HK-2 (cell line): ENCODE results near the gene NTHL1.
A peak's percentile ranks its signal among the peaks of the same experiment; 100 is the strongest.
"Not testable (repeated sequence)": the region's sequence is repeated elsewhere in the genome, so short reads cannot be mapped to it uniquely, and the experiment has no call there.

Experiments used
- DNase-seq: peaks from one replicate; pipeline ENCODE4 v3.0.0-alpha.2; 2018; ENCODE audit not compliant: unreplicated experiment

NTHL1 gene

GRCh38 chr16:2029350-2029749, 18.3 kb downstream of the NTHL1 start:
- no peak for DNase-seq

GRCh38 chr16:2028620-2029220, 18.9 kb downstream of the NTHL1 start:
- no peak for DNase-seq

GRCh38 chr16:2028146-2028545, 19.5 kb downstream of the NTHL1 start:
- no peak for DNase-seq

GRCh38 chr16:2027024-2028010, 20.3 kb downstream of the NTHL1 start:
- peak; percentile 35 for DNase-seq

GRCh38 chr16:2026461-2027023, 21.1 kb downstream of the NTHL1 start, which contains the start of gene NHERF2:
NHERF2 (plus strand) TSS chr16:2026902; CDS start chr16:2027006, 104 bp downstream.
- peak; percentile 34 for DNase-seq

GRCh38 chr16:2025878-2026460, 21.7 kb downstream of the NTHL1 start:
- no peak for DNase-seq

GRCh38 chr16:2025251-2025650, 22.4 kb downstream of the NTHL1 start:
- no peak for DNase-seq

- DNase-seq = no peak
These were observed 23.6 kb downstream of the NTHL1 start for GRCh38 chr16:2024032-2024420.

- DNase-seq = peak; percentile 91
These were observed 24.3 kb downstream of the NTHL1 start for GRCh38 chr16:2023092-2024031.

- peak; percentile 74 for DNase-seq
These were observed 24.9 kb downstream of the NTHL1 start for GRCh38 chr16:2022723-2023091.

- no peak for DNase-seq
These were observed 27.5 kb downstream of the NTHL1 start for GRCh38 chr16:2019921-2020831.

GRCh38 chr16:2019518-2019920, 28.1 kb downstream of the NTHL1 start, which contains the start of gene NPW:
NPW (plus strand) TSS chr16:2019785.
- no peak for DNase-seq

- DNase-seq = no peak
These were observed 31.2 kb downstream of the NTHL1 start for GRCh38 chr16:2016407-2016922.

- DNase-seq = no peak
These were observed 31.8 kb downstream of the NTHL1 start for GRCh38 chr16:2015947-2016208.

- no peak for DNase-seq
These were observed 32.3 kb downstream of the NTHL1 start for GRCh38 chr16:2015117-2015946.

- DNase-seq = no peak
These were observed 34.1 kb downstream of the NTHL1 start for GRCh38 chr16:2013527-2013926.

- DNase-seq = not testable (repeated sequence)
These were observed 35.9 kb downstream of the NTHL1 start for GRCh38 chr16:2011726-2012125.

GRCh38 chr16:2009791-2010510, 37.7 kb downstream of the NTHL1 start, which contains the start of gene ZNF598:
ZNF598 (minus strand) TSS chr16:2009821.
- peak; percentile 70 for DNase-seq
